Astrocyte (in vitro differentiated cells and primary cell): ENCODE data around the gene BTBD6. TPM values are rescaled to one million over a fixed set of nuclear protein-coding genes. Genes with fewer than 3 reads are reported as not detected.

ENCODE experiments used
- DNase-seq: peaks from one replicate; pipeline ENCODE4 v3.0.0-alpha.2; 2010; ENCODE audit warnings: low read depth
- FAIRE-seq: peaks from 2 replicates; lab custom pipeline; 2011; peaks lifted over from hg19 to GRCh38; lab: Jason Lieb, UNC
- H2AFZ ChIP-seq: 2 replicates; pipeline ENCODE4 v1.6.0; 2012; ENCODE audit warnings: low read depth, low read length, inconsistent platforms
- H3K27ac ChIP-seq: 2 replicates; pipeline ENCODE4 v1.5.1; 2011; ENCODE audit warnings: low read depth, low read length, inconsistent platforms
- H3K27me3 ChIP-seq: 2 replicates; pipeline ENCODE4 v1.6.0; 2011; ENCODE audit warnings: low read length, inconsistent platforms; ENCODE audit not compliant: insufficient read depth
- H3K36me3 ChIP-seq: 2 replicates; pipeline ENCODE4 v1.5.1; 2011; ENCODE audit warnings: low read length, inconsistent platforms; ENCODE audit not compliant: insufficient read depth
- H3K4me1 ChIP-seq: 2 replicates; pipeline ENCODE4 v1.5.1; 2011; ENCODE audit warnings: low read length, inconsistent platforms; ENCODE audit not compliant: insufficient read depth
- H3K4me2 ChIP-seq: 2 replicates; pipeline ENCODE4 v1.6.0; 2012; ENCODE audit warnings: low read length, inconsistent platforms
- H3K4me3 ChIP-seq: 2 replicates; pipeline ENCODE4 v1.5.1; 2011; ENCODE audit warnings: low read depth, mild to moderate bottlenecking, low read length, inconsistent platforms; ENCODE audit not compliant: insufficient read depth
- H3K79me2 ChIP-seq: 2 replicates; pipeline ENCODE4 v1.6.0; 2012; ENCODE audit warnings: mild to moderate bottlenecking, low read length, inconsistent platforms; ENCODE audit not compliant: insufficient read depth
- H3K9ac ChIP-seq: 2 replicates; pipeline ENCODE4 v1.6.0; 2012; ENCODE audit warnings: mild to moderate bottlenecking, low read length, inconsistent platforms
- H3K9me3 ChIP-seq: 2 replicates; pipeline ENCODE4 v1.5.1; 2012; ENCODE audit warnings: low read depth, mild to moderate bottlenecking, low read length, inconsistent platforms; ENCODE audit not compliant: insufficient read depth
- H4K20me1 ChIP-seq: 2 replicates; pipeline ENCODE4 v1.6.0; 2012; ENCODE audit warnings: low read length, inconsistent platforms; ENCODE audit not compliant: insufficient read depth
- H3K27ac Mint-ChIP-seq: one replicate; pipeline ENCODE4 v1.8.0; 2021; ENCODE audit warnings: mild to moderate bottlenecking, mixed read lengths; ENCODE audit not compliant: unreplicated experiment
- H3K27me3 Mint-ChIP-seq: one replicate; pipeline ENCODE4 v1.8.0; 2021; ENCODE audit warnings: low read depth, mixed read lengths; ENCODE audit not compliant: unreplicated experiment
- H3K36me3 Mint-ChIP-seq: one replicate; pipeline ENCODE4 v1.8.0; 2021; ENCODE audit warnings: low read depth, mixed read lengths; ENCODE audit not compliant: unreplicated experiment
- H3K4me1 Mint-ChIP-seq: one replicate; pipeline ENCODE4 v1.8.0; 2021; ENCODE audit warnings: low read depth, mixed read lengths; ENCODE audit not compliant: unreplicated experiment
- H3K4me3 Mint-ChIP-seq: one replicate; pipeline ENCODE4 v1.8.0; 2021; ENCODE audit warnings: mild to moderate bottlenecking, moderate library complexity, mixed read lengths; ENCODE audit not compliant: unreplicated experiment
- H3K9me3 Mint-ChIP-seq: one replicate; pipeline ENCODE4 v1.8.0; 2021; ENCODE audit warnings: mild to moderate bottlenecking, mixed read lengths; ENCODE audit not compliant: unreplicated experiment
- CTCF ChIP-seq: IDR thresholded peaks from 2 replicates; pipeline ENCODE4 v1.5.1; 2011; ENCODE audit warnings: low read depth, mild to moderate bottlenecking, inconsistent platforms, low read length, moderate library complexity; ENCODE audit not compliant: insufficient read depth
- EZH2 ChIP-seq: IDR thresholded peaks from 2 replicates; pipeline ENCODE4 v1.6.1; 2012; ENCODE audit warnings: mild to moderate bottlenecking, low read length, inconsistent platforms; ENCODE audit not compliant: insufficient read depth
- total RNA-seq: library from RNA; stranded (reverse); gene quantifications from 2 replicates; pipeline ENCODE4 v1.2.1, GENCODE V29; 2021

The BTBD6 gene
- total RNA-seq, 1 donor from 2014 or later: 25.1 TPM

- no peak for DNase-seq
- no peak overlapping the region for H3K4me2 ChIP-seq
- no peak overlapping the region for H3K4me3 ChIP-seq
- H2AFZ ChIP-seq: no peak overlapping the region
- TF ChIP-seq EZH2: no peak
- H3K4me3 Mint-ChIP-seq: no peak overlapping the region
- H3K79me2 ChIP-seq: peaks cover 30% of the 10 kb centered on the region
- FAIRE-seq: no peak
- H3K9ac ChIP-seq: no peak overlapping the region
- H3K27me3 ChIP-seq: no peaks in the 10 kb centered on the region
- no peaks in the 10 kb centered on the region for H3K27me3 Mint-ChIP-seq
- peaks cover 17% of the 10 kb centered on the region for H3K4me1 ChIP-seq
- peaks cover 18% of the 10 kb centered on the region for H3K36me3 Mint-ChIP-seq
- no peak overlapping the region for H3K27ac ChIP-seq
- H3K9me3 Mint-ChIP-seq: peaks cover 2% of the 10 kb centered on the region
- no peaks in the 10 kb centered on the region for H3K9me3 ChIP-seq
- H3K4me1 Mint-ChIP-seq: peaks cover 4% of the 10 kb centered on the region
- peaks cover 63% of the 10 kb centered on the region for H4K20me1 ChIP-seq
- peaks cover 5% of the 10 kb centered on the region for H3K36me3 ChIP-seq
- no peak overlapping the region for H3K27ac Mint-ChIP-seq
These were observed 5.0 kb downstream of the BTBD6 start for GRCh38 chr14:105253329-105253682.

- DNase-seq: peak; percentile 16
- no peak overlapping the region for H3K27ac Mint-ChIP-seq
These were observed 6.7 kb downstream of the BTBD6 start for GRCh38 chr14:105255021-105255507.

GRCh38 chr14:105256292-105256960 lies 8.1 kb downstream of the BTBD6 start:
- no peak overlapping the region for H3K27ac Mint-ChIP-seq
- no peak overlapping the region for H2AFZ ChIP-seq
- no peaks in the 10 kb centered on the region for H3K9me3 ChIP-seq
- no peak overlapping the region for H3K4me3 ChIP-seq
- H3K36me3 Mint-ChIP-seq: peaks cover 14% of the 10 kb centered on the region
- H4K20me1 ChIP-seq: peaks cover 43% of the 10 kb centered on the region
- H3K4me2 ChIP-seq: no peak overlapping the region
- H3K27ac ChIP-seq: no peak overlapping the region
- H3K4me3 Mint-ChIP-seq: no peak overlapping the region
- H3K27me3 Mint-ChIP-seq: no peaks in the 10 kb centered on the region
- H3K36me3 ChIP-seq: peaks cover 3% of the 10 kb centered on the region
- no peak for TF ChIP-seq EZH2
- no peak for TF ChIP-seq CTCF
- H3K4me1 ChIP-seq: peaks cover 9% of the 10 kb centered on the region
- no peak for FAIRE-seq
- H3K79me2 ChIP-seq: peaks cover 5% of the 10 kb centered on the region
- H3K4me1 Mint-ChIP-seq: peaks cover 4% of the 10 kb centered on the region
- no peaks in the 10 kb centered on the region for H3K9me3 Mint-ChIP-seq
- DNase-seq: no peak
- H3K9ac ChIP-seq: no peak overlapping the region
- H3K27me3 ChIP-seq: no peaks in the 10 kb centered on the region

More at GRCh38 chr14:105255021-105255507, 6.7 kb downstream of the BTBD6 start:
- peaks cover 4% of the 10 kb centered on the region for H3K4me1 Mint-ChIP-seq
- H3K27ac ChIP-seq: no peak overlapping the region
- no peak overlapping the region for H3K9ac ChIP-seq
- no peak for FAIRE-seq
- TF ChIP-seq CTCF: no peak
- TF ChIP-seq EZH2: no peak
- no peak overlapping the region for H3K4me3 Mint-ChIP-seq
- H3K27me3 ChIP-seq: no peaks in the 10 kb centered on the region
- H2AFZ ChIP-seq: no peak overlapping the region
- no peak overlapping the region for H3K4me3 ChIP-seq
- peaks cover 57% of the 10 kb centered on the region for H4K20me1 ChIP-seq
- peaks cover 9% of the 10 kb centered on the region for H3K4me1 ChIP-seq
- peaks cover 2% of the 10 kb centered on the region for H3K9me3 Mint-ChIP-seq
- no peak overlapping the region for H3K4me2 ChIP-seq
- peaks cover 20% of the 10 kb centered on the region for H3K36me3 Mint-ChIP-seq
- no peaks in the 10 kb centered on the region for H3K27me3 Mint-ChIP-seq
- no peaks in the 10 kb centered on the region for H3K9me3 ChIP-seq
- H3K36me3 ChIP-seq: peaks cover 5% of the 10 kb centered on the region
- peaks cover 19% of the 10 kb centered on the region for H3K79me2 ChIP-seq
